ENCODE measurements around the gene VWC2L.

Gene VWC2L

GRCh38 chr2:214575030-214575429, 164.2 kb downstream of the VWC2L start:
- Histone ChIP-seq H3K9ac (ENCODE audit: low read length) (no peak overlapping the region), H3K36me3 (ENCODE audit: control insufficient read depth, insufficient read depth, low read length) (no peaks in the 10 kb centered on the region), H3K4me1 (ENCODE audit: control insufficient read depth, insufficient read depth, low read length) (no peaks in the 10 kb centered on the region), H3K9me3 (ENCODE audit: control insufficient read depth, low read length) (no peaks in the 10 kb centered on the region), H3K4me3 (ENCODE audit: low read length) (no peak overlapping the region), H3K27me3 (ENCODE audit: control insufficient read depth, insufficient read depth, low read length) (no peaks in the 10 kb centered on the region)

GRCh38 chr2:214575465-214575864, 164.6 kb downstream of the VWC2L start:
- Histone ChIP-seq H3K4me3 (ENCODE audit: low read length) (no peak overlapping the region), H3K9me3 (ENCODE audit: control insufficient read depth, low read length) (no peaks in the 10 kb centered on the region), H3K36me3 (ENCODE audit: control insufficient read depth, insufficient read depth, low read length) (no peaks in the 10 kb centered on the region), H3K27me3 (ENCODE audit: control insufficient read depth, insufficient read depth, low read length) (no peaks in the 10 kb centered on the region), H3K9ac (ENCODE audit: low read length) (no peak overlapping the region), H3K4me1 (ENCODE audit: control insufficient read depth, insufficient read depth, low read length) (no peaks in the 10 kb centered on the region)

GRCh38 chr2:214577769-214578168, 166.9 kb downstream of the VWC2L start:
- no peaks in the 10 kb centered on the region for H3K9me3 ChIP-seq (ENCODE audit: control insufficient read depth, low read length)

DNA sequence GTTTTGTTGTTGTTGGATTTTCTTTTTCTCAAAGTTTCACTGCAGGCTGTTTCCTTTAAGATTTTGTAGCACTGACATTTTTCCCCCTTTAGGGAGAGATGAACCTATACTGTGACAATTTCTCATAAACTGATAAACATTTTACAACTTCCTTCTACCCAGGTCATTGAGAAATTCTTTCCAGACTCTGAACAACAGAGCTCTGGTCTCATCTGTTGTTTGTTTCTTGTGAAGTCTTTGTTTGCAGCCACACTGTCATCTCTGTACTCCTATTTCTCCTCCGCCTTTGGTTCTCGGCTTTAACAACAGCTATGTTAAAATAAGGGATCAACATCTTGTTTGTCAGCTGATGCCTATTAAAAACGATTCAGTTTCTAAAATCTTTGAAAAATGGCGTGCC, 167.6 kb downstream of the VWC2L start:
- H3K9ac ChIP-seq (ENCODE audit: low read length) = no peak overlapping the region
- no peaks in the 10 kb centered on the region for H3K9me3 ChIP-seq (ENCODE audit: control insufficient read depth, low read length)
- no peaks in the 10 kb centered on the region for H3K4me1 ChIP-seq (ENCODE audit: control insufficient read depth, insufficient read depth, low read length)
- H3K27me3 ChIP-seq (ENCODE audit: control insufficient read depth, insufficient read depth, low read length) = no peaks in the 10 kb centered on the region
- no peak overlapping the region for H3K4me3 ChIP-seq (ENCODE audit: low read length)
- no peaks in the 10 kb centered on the region for H3K36me3 ChIP-seq (ENCODE audit: control insufficient read depth, insufficient read depth, low read length)

More at GRCh38 chr2:214577769-214578168, 166.9 kb downstream of the VWC2L start:
- H3K4me1 ChIP-seq (ENCODE audit: control insufficient read depth, insufficient read depth, low read length) = no peaks in the 10 kb centered on the region
- H3K4me3 ChIP-seq (ENCODE audit: low read length) = no peak overlapping the region
- no peaks in the 10 kb centered on the region for H3K36me3 ChIP-seq (ENCODE audit: control insufficient read depth, insufficient read depth, low read length)
- H3K9ac ChIP-seq (ENCODE audit: low read length) = no peak overlapping the region
- no peaks in the 10 kb centered on the region for H3K27me3 ChIP-seq (ENCODE audit: control insufficient read depth, insufficient read depth, low read length)

DNA sequence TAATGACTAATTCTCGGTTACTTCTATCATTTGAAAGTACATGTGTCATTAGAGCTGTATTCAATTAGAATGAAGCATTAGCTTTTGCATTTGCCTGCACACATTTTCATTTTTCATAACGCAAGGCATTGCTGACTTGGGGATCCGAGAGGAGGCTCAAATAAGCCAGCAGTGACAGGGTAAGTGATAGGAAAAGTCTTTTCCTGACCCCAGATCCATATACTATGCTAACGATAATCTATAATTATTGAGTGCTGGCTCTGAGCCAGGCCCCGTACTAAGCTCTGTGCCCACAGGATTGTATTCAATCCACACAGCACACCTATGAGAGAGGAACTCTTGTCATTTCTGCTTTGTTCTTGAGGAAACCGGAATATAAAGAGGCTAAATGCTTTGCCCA, 168.2 kb downstream of the VWC2L start:
- H3K4me3 ChIP-seq (ENCODE audit: low read length) = no peak overlapping the region
- no peak overlapping the region for H3K9ac ChIP-seq (ENCODE audit: low read length)
- no peaks in the 10 kb centered on the region for H3K27me3 ChIP-seq (ENCODE audit: control insufficient read depth, insufficient read depth, low read length)
- H3K9me3 ChIP-seq (ENCODE audit: control insufficient read depth, low read length) = no peaks in the 10 kb centered on the region
- H3K4me1 ChIP-seq (ENCODE audit: control insufficient read depth, insufficient read depth, low read length) = no peaks in the 10 kb centered on the region
- no peaks in the 10 kb centered on the region for H3K36me3 ChIP-seq (ENCODE audit: control insufficient read depth, insufficient read depth, low read length)

DNA sequence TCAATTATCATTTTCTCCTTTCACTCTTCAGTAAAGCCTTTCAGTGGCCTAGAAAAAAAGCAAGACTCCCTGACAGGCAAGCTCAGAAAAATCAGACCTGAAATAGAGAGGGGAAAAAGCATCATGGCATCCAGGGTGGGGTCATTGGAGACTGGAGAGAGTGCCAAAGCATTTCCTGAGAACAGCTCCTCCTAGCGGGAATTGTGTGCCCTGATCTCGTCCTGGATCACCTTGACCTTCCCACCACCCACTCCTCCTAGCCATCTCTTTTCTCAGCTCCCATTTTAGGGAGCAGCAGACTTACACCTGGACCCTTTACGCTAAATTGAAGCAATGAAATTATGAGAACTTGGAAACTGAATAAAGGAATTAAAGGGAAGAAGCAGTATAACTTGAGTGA, 176.6 kb downstream of the VWC2L start:
- Histone ChIP-seq H3K36me3 (ENCODE audit: control insufficient read depth, insufficient read depth, low read length) (no peaks in the 10 kb centered on the region), H3K9me3 (ENCODE audit: control insufficient read depth, low read length) (no peaks in the 10 kb centered on the region), H3K9ac (ENCODE audit: low read length) (no peak overlapping the region), H3K4me1 (ENCODE audit: control insufficient read depth, insufficient read depth, low read length) (no peaks in the 10 kb centered on the region), H3K27me3 (ENCODE audit: control insufficient read depth, insufficient read depth, low read length) (no peaks in the 10 kb centered on the region), H3K4me3 (ENCODE audit: low read length) (no peak overlapping the region)

- Histone ChIP-seq H3K36me3 (ENCODE audit: control insufficient read depth, insufficient read depth, low read length) (no peaks in the 10 kb centered on the region), H3K4me1 (ENCODE audit: control insufficient read depth, insufficient read depth, low read length) (no peaks in the 10 kb centered on the region), H3K4me3 (ENCODE audit: low read length) (no peak overlapping the region), H3K9ac (ENCODE audit: low read length) (no peak overlapping the region), H3K27me3 (ENCODE audit: control insufficient read depth, insufficient read depth, low read length) (no peaks in the 10 kb centered on the region), H3K9me3 (ENCODE audit: control insufficient read depth, low read length) (no peaks in the 10 kb centered on the region)
Observed at GRCh38 chr2:214591366-214591765, 180.5 kb downstream of the VWC2L start.

DNA sequence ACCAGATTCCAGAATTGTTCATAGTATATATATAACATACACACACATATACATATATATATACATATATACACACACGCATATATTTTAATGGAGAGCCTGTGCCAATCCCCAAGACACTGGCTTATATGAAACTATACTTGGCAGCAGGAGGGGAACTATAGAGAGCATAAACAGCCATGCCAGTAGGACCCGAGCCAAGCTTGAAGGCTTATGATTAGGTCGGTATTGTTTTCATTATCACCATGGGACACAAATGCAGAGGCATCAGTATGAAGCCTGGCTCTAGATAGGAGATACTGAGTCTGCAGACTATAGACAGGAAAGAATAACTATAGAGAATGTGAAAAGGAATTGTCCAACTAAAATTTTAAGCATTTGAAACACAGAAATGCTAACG, 181.2 kb downstream of the VWC2L start:
- no peak overlapping the region for H3K9ac ChIP-seq (ENCODE audit: low read length)
- no peaks in the 10 kb centered on the region for H3K9me3 ChIP-seq (ENCODE audit: control insufficient read depth, low read length)
- H3K36me3 ChIP-seq (ENCODE audit: control insufficient read depth, insufficient read depth, low read length) = no peaks in the 10 kb centered on the region
- no peaks in the 10 kb centered on the region for H3K4me1 ChIP-seq (ENCODE audit: control insufficient read depth, insufficient read depth, low read length)
- H3K27me3 ChIP-seq (ENCODE audit: control insufficient read depth, insufficient read depth, low read length) = no peaks in the 10 kb centered on the region
- H3K4me3 ChIP-seq (ENCODE audit: low read length) = no peak overlapping the region

GRCh38 chr2:214593727-214594126, 182.9 kb downstream of the VWC2L start:
- H3K4me3 ChIP-seq (ENCODE audit: low read length) = no peak overlapping the region
- no peaks in the 10 kb centered on the region for H3K9me3 ChIP-seq (ENCODE audit: control insufficient read depth, low read length)
- no peaks in the 10 kb centered on the region for H3K36me3 ChIP-seq (ENCODE audit: control insufficient read depth, insufficient read depth, low read length)
- H3K9ac ChIP-seq (ENCODE audit: low read length) = no peak overlapping the region
- no peaks in the 10 kb centered on the region for H3K27me3 ChIP-seq (ENCODE audit: control insufficient read depth, insufficient read depth, low read length)
- H3K4me1 ChIP-seq (ENCODE audit: control insufficient read depth, insufficient read depth, low read length) = no peaks in the 10 kb centered on the region

DNA sequence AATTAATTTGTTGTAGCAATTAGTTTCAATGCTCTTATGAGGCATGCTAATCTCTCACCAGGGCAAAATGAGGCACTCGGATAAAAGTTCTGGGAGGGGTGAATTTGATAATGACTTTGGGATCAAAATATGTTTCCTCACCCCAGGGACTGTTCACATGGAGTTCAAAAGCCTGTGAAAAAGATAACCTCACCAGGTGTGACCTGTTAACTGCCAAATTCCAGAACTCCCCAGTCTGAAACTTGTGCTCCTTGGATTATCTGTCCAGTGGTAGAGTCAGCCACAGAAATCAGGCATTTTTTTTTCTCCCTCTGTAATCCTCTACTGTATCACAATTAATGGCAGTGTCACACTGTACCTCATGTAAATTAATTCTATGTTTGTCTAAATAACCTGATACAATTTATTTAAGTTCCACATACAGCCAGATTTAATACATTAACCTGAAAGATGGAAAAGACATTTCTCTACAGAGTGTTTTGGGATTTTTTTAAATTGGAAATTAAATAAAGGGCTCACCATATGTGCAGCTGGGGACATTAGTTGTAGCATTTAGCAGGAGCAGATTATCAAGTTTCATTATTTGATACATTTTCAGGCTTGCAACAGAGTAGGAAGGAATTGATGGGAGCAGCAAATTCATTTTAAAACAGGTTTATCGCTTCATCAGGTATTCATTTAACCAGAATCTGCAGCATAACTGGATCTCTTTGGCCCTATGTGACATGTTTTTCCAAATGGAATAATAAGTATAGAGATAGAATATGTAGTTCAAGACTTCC, 191.2 kb downstream of the VWC2L start:
- Histone ChIP-seq H3K27me3 (ENCODE audit: control insufficient read depth, insufficient read depth, low read length) (no peaks in the 10 kb centered on the region), H3K4me3 (ENCODE audit: low read length) (no peak overlapping the region), H3K4me1 (ENCODE audit: control insufficient read depth, insufficient read depth, low read length) (no peaks in the 10 kb centered on the region), H3K36me3 (ENCODE audit: control insufficient read depth, insufficient read depth, low read length) (no peaks in the 10 kb centered on the region), H3K9me3 (ENCODE audit: control insufficient read depth, low read length) (no peaks in the 10 kb centered on the region), H3K9ac (ENCODE audit: low read length) (no peak overlapping the region)

GRCh38 chr2:214604861-214605260, 194.0 kb downstream of the VWC2L start:
- Histone ChIP-seq H3K4me1 (ENCODE audit: control insufficient read depth, insufficient read depth, low read length) (no peaks in the 10 kb centered on the region), H3K27me3 (ENCODE audit: control insufficient read depth, insufficient read depth, low read length) (no peaks in the 10 kb centered on the region), H3K9me3 (ENCODE audit: control insufficient read depth, low read length) (no peaks in the 10 kb centered on the region), H3K36me3 (ENCODE audit: control insufficient read depth, insufficient read depth, low read length) (no peaks in the 10 kb centered on the region), H3K4me3 (ENCODE audit: low read length) (no peak overlapping the region), H3K9ac (ENCODE audit: low read length) (no peak overlapping the region)

DNA sequence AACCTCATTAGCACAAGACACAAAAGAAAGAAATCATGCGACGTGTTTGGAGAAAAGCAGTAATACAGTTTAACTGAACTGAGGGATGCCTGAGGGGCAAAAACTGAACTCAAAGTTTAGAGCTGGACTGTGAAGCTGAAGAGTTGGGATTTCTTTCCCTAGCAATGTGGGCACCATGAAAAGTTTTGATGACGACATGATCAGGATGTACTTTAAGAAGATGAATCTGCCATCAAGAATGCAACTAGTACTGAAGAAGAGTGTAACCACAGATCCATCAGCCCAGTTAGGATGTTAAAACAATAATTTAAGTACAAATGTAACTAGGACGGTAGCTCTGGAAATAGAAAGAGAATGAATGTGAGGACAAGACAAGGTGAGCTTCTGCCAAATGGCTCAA, 196.2 kb downstream of the VWC2L start:
- no peaks in the 10 kb centered on the region for H3K27me3 ChIP-seq (ENCODE audit: control insufficient read depth, insufficient read depth, low read length)
- no peak overlapping the region for H3K4me3 ChIP-seq (ENCODE audit: low read length)
- no peak overlapping the region for H3K9ac ChIP-seq (ENCODE audit: low read length)
- H3K4me1 ChIP-seq (ENCODE audit: control insufficient read depth, insufficient read depth, low read length) = no peaks in the 10 kb centered on the region
- H3K36me3 ChIP-seq (ENCODE audit: control insufficient read depth, insufficient read depth, low read length) = no peaks in the 10 kb centered on the region
- H3K9me3 ChIP-seq (ENCODE audit: control insufficient read depth, low read length) = no peaks in the 10 kb centered on the region

GRCh38 chr2:214611015-214611414, 200.2 kb downstream of the VWC2L start:
- Histone ChIP-seq H3K27me3 (ENCODE audit: control insufficient read depth, insufficient read depth, low read length) (no peaks in the 10 kb centered on the region), H3K4me3 (ENCODE audit: low read length) (no peak overlapping the region), H3K9ac (ENCODE audit: low read length) (no peak overlapping the region), H3K9me3 (ENCODE audit: control insufficient read depth, low read length) (no peaks in the 10 kb centered on the region), H3K4me1 (ENCODE audit: control insufficient read depth, insufficient read depth, low read length) (no peaks in the 10 kb centered on the region), H3K36me3 (ENCODE audit: control insufficient read depth, insufficient read depth, low read length) (no peaks in the 10 kb centered on the region)

All from mucosa of stomach (tissue), 1 donor.